SK-N-MC (cell line): ENCODE results near the gene PRX.

Experiments
- DNase-seq: peaks from one replicate; pipeline ENCODE4 v3.0.0-alpha.2; 2011; ENCODE audit warnings: low read depth, low spot score
- H3K27ac ChIP-seq: fragments of 200-600 bp; sonication (generic); 2 replicates; pipeline ENCODE4 v1.5.1; 2016; ENCODE audit warnings: mixed run types
- H3K36me3 ChIP-seq: fragments of 200-600 bp; sonication (generic); 2 replicates; pipeline ENCODE4 v1.6.1; 2017; ENCODE audit warnings: antibody characterized with exemption, low read length, mixed read lengths; ENCODE audit not compliant: insufficient read depth
- H3K4me3 ChIP-seq: fragments of 200-600 bp; sonication (generic); 2 replicates; pipeline ENCODE4 v1.5.1; 2016
- H3K9ac ChIP-seq: fragments of 200-600 bp; sonication (generic); 2 replicates; pipeline ENCODE4 v1.8.0; 2017; ENCODE audit warnings: mixed run types, mixed read lengths; ENCODE audit not compliant: insufficient read length
- H3K9me3 ChIP-seq: fragments of 200-600 bp; sonication (generic); 2 replicates; pipeline ENCODE4 v1.6.1; 2017; ENCODE audit warnings: low read depth, mild to moderate bottlenecking, antibody characterized with exemption, low read length, moderate library complexity, mixed read lengths
- EZH2 ChIP-seq: fragments of 200-600 bp; sonication (generic); IDR thresholded peaks from one replicate; pipeline ENCODE4 v1.6.1; 2017; ENCODE audit warnings: antibody characterized with exemption
- FOXP2 ChIP-seq: optimal IDR thresholded peaks from 2 replicates; pipeline ENCODE3; 2011; ENCODE audit warnings: mild to moderate bottlenecking, moderate library complexity; ENCODE audit not compliant: insufficient read depth; ENCODE audit errors: extremely low read length, control extremely low read depth
- POLR2AphosphoS5 ChIP-seq: IDR thresholded peaks from 2 replicates; pipeline ENCODE4 v1.6.1; 2012; ENCODE audit warnings: mild to moderate bottlenecking, low read depth, low read length, borderline replicate concordance

The PRX gene

DNA sequence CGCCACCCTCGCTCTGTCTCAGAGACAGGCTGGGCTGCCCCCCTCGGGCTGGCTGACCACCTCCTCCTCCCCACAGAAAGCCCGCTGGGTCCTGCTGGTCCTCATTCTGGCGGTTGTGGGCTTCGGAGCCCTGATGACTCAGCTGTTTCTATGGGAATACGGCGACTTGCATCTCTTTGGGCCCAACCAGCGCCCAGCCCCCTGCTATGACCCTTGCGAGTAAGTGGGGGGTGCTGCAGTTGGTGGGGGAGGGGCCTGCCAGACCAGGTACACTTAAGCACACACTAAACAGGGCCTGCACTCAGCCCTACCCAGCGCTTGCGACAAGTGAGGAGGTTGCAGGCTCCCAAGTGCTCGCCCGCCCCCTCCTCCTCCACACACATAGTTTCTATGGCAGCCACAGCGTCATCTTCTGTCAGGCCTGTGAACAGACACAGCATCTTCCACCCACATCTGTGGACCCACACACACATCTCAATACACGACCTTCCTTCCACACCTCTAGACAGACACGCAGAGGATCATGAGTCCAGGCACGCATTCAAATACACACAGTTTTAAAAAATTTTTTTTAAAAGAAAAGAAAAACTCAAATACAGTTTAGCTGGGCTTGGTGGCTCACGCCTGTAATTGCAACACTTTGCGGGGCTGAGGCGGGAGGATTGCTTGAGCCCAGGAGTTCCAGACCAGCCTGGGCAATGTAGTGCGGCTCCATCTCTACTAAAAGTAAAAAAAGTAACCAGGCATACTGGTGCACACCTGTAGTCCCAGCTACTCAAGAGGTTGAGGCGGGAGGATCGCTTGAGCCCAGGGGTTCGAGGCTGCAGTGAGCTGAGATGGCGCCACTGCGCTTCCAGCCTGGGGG is 46.2 kb downstream of the PRX start:
- Histone ChIP-seq H3K27ac (0 out of 2 replicates have a peak overlapping the region, but pooled peaks have one; percentile 9), H3K4me3 (peak overlapping the region; percentile 77; the same call in 1 of the 2 replicates), H3K9ac (no peak overlapping the region), H3K9me3 (no peaks in the 10 kb centered on the region), H3K36me3 (peaks cover 27% of the 10 kb centered on the region; the same call in 1 of the 2 replicates)
- DNase-seq, result no peak
- TF ChIP-seq EZH2, result no peak
- no peak for TF ChIP-seq POLR2AphosphoS5
- no peak for TF ChIP-seq FOXP2

DNA sequence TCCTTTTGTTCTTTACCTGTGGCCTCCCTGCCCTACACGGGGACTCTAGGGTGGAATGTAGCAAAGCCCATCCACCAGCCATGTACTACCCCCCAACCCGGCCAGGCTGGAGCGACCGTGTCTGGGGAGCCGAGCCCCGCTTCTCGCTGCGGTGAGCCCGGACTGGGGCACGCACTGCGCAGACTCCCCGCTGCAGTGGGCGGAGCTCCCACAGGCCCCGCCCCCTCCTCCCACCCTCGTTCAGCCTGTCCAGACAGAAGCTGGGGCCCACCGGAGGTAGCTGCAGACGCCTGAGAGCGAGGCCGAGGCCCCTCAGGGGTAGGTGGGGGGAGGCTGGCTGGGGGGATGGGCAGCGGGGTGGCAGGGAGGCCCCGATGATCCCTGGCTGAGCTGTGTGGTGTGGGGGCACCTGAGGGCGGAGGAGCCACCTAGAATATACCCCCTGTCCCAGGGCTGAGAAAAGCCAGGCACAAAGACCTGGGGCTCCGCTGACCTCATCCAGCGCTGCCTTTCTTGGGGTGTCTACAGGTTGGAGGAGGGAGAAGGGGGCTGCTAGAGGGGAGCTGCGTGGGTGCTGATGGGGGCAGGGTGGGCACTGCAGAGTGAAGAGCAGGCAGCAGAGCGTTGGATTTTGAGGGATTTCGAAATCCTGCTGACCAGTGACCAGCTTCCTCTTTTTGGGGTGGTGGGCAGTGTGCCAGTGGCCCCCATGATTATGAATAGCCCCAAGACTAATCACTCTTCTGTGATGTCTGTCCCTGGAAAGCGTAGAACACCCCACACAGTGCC is 47.4 kb downstream of the PRX start:
- Histone ChIP-seq H3K9ac (peak overlapping the region; percentile 80), H3K36me3 (peaks cover 20% of the 10 kb centered on the region; the same call in 1 of the 2 replicates), H3K27ac (peak overlapping the region; percentile 61; the same call in 1 of the 2 replicates), H3K9me3 (no peaks in the 10 kb centered on the region), H3K4me3 (peak overlapping the region; percentile 77)
- peak; percentile 68 for TF ChIP-seq FOXP2
- TF ChIP-seq EZH2, result no peak
- TF ChIP-seq POLR2AphosphoS5, result peak; percentile 91
- DNase-seq, result no peak

DNA sequence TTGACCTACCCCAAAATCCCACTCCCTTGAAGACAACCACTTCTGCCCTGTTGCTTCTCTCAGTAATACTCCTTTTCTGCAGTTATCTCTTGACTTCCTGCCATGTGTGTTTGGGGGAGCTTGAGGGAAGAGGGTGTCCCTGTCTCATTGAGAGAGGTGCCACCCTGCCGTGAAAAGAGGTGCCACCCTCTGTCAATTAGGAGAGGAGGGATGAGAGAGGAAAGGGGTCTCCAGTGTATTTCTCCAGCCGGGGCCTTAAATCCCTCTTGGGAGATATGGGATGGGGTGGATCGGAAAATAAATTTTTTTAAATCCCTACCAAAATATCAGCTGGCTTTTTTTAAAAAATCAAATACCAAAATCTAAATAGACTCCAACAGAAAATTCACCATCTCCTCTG is 48.2 kb downstream of the PRX start:
- DNase-seq, result no peak
- Histone ChIP-seq H3K9me3 (no peaks in the 10 kb centered on the region), H3K9ac (peak overlapping the region; percentile 80), H3K36me3 (peaks cover 17% of the 10 kb centered on the region; the same call in 1 of the 2 replicates), H3K27ac (peak overlapping the region; percentile 61; the same call in 1 of the 2 replicates), H3K4me3 (peak overlapping the region; percentile 77)
- TF ChIP-seq FOXP2 (no peak), POLR2AphosphoS5 (no peak), EZH2 (no peak)

- H3K36me3 ChIP-seq, result peaks cover 13% of the 10 kb centered on the region; the same call in 1 of the 2 replicates
- no peak for DNase-seq
- H3K4me3 ChIP-seq, result no peak overlapping the region
- H3K27ac ChIP-seq, result no peak overlapping the region
- no peak for TF ChIP-seq FOXP2
- no peak for TF ChIP-seq EZH2
- no peak for TF ChIP-seq POLR2AphosphoS5
- no peak overlapping the region for H3K9ac ChIP-seq
- H3K9me3 ChIP-seq, result no peaks in the 10 kb centered on the region
Observed at GRCh38 chr19:40363069-40363468, 50.1 kb downstream of the PRX start.

DNA sequence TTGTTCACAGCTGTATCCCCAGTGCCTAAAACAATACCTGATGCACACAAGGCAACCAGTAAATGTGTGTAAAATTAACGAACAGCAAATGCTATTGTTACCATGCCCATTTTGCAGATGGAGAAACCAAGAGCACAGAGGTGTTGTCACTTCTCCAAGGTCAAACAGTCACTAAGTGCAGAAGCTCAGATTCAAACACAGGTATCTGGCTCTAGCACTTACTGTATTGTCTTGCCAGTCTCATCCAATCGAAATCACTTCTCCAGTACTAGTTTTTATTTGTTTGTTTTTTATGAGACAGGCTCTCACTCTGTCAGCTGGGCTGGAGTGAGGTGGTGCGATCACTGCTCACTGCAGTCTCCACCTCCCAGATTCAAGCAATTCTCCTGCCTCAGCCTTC is 51.0 kb downstream of the PRX start:
- Histone ChIP-seq H3K9ac (no peak overlapping the region), H3K36me3 (peaks cover 5% of the 10 kb centered on the region; the same call in 1 of the 2 replicates), H3K9me3 (no peaks in the 10 kb centered on the region), H3K4me3 (no peak overlapping the region), H3K27ac (no peak overlapping the region)
- TF ChIP-seq FOXP2, result no peak
- TF ChIP-seq POLR2AphosphoS5, result no peak
- TF ChIP-seq EZH2, result no peak
- no peak for DNase-seq

DNA sequence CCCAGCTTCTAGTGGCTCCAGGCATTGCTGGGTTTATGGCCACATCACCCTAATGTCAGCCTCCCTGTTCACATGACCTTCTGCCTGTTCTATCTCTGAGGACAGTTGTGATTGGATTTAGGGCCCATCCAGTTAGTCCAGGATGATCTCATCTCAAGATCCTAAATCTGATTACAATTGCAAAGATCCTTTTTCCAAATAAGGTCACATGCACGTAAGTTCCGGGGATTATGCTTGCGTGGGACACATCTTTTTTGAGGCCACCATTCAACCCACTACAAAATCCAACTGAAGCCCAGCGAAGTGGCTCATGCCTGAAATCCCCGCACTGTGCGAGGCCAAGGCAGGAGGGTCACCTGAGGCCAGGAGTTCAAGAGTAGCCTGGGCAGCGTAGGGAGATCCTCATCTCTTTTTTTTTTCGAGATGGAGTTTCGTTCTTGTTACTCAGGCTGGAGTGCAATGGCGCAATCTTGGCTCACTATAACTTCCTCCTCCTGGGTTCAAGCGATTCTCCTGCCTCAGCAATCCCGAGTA is 52.4 kb downstream of the PRX start:
- Histone ChIP-seq H3K4me3 (no peak overlapping the region), H3K9me3 (no peaks in the 10 kb centered on the region), H3K27ac (no peak overlapping the region), H3K36me3 (no peaks in the 10 kb centered on the region), H3K9ac (no peak overlapping the region)
- no peak for DNase-seq
- TF ChIP-seq POLR2AphosphoS5 (no peak), EZH2 (no peak), FOXP2 (no peak)

DNA sequence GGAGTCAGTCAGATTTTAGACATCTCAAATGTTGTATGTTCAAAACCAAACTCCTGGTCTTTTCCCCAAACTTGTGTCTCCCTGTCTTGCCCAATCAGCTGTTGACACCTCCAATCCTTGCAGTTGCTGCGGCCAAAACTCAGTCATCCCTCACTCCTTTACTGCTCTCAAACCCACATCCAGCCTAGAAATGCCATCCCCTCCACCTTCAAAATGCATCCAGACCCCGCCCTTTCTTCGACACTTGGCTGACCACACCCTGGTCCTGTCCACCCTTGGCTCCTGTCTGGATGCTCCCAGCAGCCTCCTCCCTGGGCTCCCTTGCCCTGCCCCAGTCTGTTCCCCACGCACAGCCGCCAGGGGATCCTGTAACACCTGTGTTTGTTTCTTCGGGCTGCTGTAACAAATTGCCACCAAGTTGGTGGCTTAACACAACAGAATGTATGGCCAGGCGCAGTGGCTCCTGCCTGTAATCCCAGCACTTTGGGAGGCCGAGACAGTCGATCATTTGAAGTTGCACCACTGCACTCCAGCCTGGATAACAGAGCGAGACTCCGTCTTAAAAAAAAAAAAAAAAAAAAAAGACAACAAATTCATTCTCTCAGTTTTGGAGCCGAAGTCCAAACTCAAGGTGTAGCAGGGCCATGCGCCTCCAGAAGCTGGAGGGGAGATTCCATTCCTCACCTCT is 53.0 kb downstream of the PRX start:
- no peak for TF ChIP-seq FOXP2
- TF ChIP-seq POLR2AphosphoS5, result no peak
- no peak for TF ChIP-seq EZH2
- no peak overlapping the region for H3K27ac ChIP-seq
- no peak for DNase-seq
- H3K9me3 ChIP-seq, result no peaks in the 10 kb centered on the region
- H3K36me3 ChIP-seq, result no peaks in the 10 kb centered on the region
- no peak overlapping the region for H3K4me3 ChIP-seq
- no peak overlapping the region for H3K9ac ChIP-seq
